Myocyte (in vitro differentiated cells): ENCODE results near the gene LCTL. TPM values are rescaled to one million over a fixed set of nuclear protein-coding genes. Genes with fewer than 3 reads are reported as not detected.
"Not testable (repeated sequence)": the region's sequence is repeated elsewhere in the genome, so short reads cannot be mapped to it uniquely, and the experiment has no call there.

Experiments
- DNase-seq: peaks from one replicate; pipeline ENCODE4 v3.0.0-alpha.2; 2012; ENCODE audit warnings: low read depth
- total RNA-seq: library from RNA; depleted of rRNA; stranded (reverse); fragments of >200 nt; gene quantifications from 2 replicates; pipeline ENCODE4 v1.2.3, GENCODE V29; 2014

LCTL gene
- total RNA-seq, 1 donor from 2014 or later, result 0.13 TPM

- not testable (repeated sequence) for DNase-seq
These were observed 62.7 kb downstream of the LCTL start for GRCh38 chr15:66503041-66503648.

DNA sequence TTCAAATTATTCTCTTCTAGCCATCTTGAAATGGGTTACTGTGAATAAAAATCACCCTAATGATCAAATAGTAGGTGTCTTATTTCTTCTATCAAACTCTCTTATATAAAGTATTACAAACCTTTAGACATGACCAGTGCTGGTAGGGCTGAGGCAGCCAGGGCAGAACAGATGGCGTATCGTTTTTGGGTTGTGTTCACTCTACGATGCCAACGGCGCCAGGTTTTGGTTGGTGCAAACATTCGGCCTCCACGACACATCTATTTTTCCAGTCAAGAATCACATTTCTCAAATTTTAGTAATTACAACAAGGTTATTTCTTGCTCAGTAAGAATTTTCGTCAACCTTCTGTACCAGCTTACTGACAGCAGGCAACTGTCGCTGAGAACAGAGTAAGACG is 63.3 kb downstream of the LCTL start:
- no peak for DNase-seq

- not testable (repeated sequence) for DNase-seq
These were observed 65.5 kb downstream of the LCTL start for GRCh38 chr15:66500346-66500745.

GRCh38 chr15:66498501-66499386 is 67.1 kb downstream of the LCTL start:
- DNase-seq, result no peak

Other genes with a start within 250 kb of the LCTL start
- gene TIPIN, start 209.3 kb downstream of the LCTL start, total RNA-seq, result 6.3 and 7.8 TPM in 2 replicates
- 59.6 and 86.7 TPM in 2 replicates for gene MAP2K1, start 179.1 kb downstream of the LCTL start, total RNA-seq
- 31.9 and 38.6 TPM in 2 replicates for gene SNAPC5, start 68.2 kb downstream of the LCTL start, total RNA-seq
- gene RPL4, start 61.1 kb downstream of the LCTL start, total RNA-seq, result 3,422 and 5,715 TPM in 2 replicates
- gene ZWILCH, start 60.7 kb downstream of the LCTL start, total RNA-seq, result 8.7 and 10.6 TPM in 2 replicates
- gene SMAD6, start 136.2 kb upstream of the LCTL start, total RNA-seq, result 2.5 and 3.5 TPM in 2 replicates